H1 (cell line): ENCODE data around the gene SNTG2. TPM values are rescaled to one million over a fixed set of nuclear protein-coding genes. Genes with fewer than 3 reads are reported as not detected.

Experiments used
- CHD7 ChIP-seq: fragments of 300-600 bp; sonication (generic); IDR thresholded peaks from 2 replicates; pipeline ENCODE4 v1.7.1; 2012; ENCODE audit warnings: low read length, moderate library complexity, mild to moderate bottlenecking, inconsistent platforms; ENCODE audit not compliant: insufficient replicate concordance
- JUN ChIP-seq: IDR thresholded peaks from 2 replicates; pipeline ENCODE4 v1.6.1; 2011; ENCODE audit warnings: low read depth, mild to moderate bottlenecking, improper control_type of control experiment, low read length
- SIX5 ChIP-seq: IDR thresholded peaks from 2 replicates; pipeline ENCODE4 v1.6.1; 2011; ENCODE audit warnings: mild to moderate bottlenecking, low read depth, low read length
- SP2 ChIP-seq: IDR thresholded peaks from 2 replicates; pipeline ENCODE4 v1.6.1; 2012; ENCODE audit warnings: mild to moderate bottlenecking, low read length, inconsistent platforms
- polyA plus RNA-seq, 7 experiments: library from polyadenylated mRNA; depleted of rRNA in 3 of 7; stranded (reverse) in 5 of 7; unstranded in 2 of 7; fragments of >200 nt in 5 of 7; fragments of 200-250 nt in 2 of 7; gene quantifications; 1 replicate in 5 of 7; 2 replicates in 1 of 7; 4 replicates in 1 of 7; pipeline versions ENCODE4 v1.2.1 to v1.2.3, GENCODE V29; 2011 to 2013; ENCODE audit warnings: missing spikeins in 2 of 7, mixed read lengths in 2 of 7
- total RNA-seq: library from RNA; stranded (reverse); fragmentation: NEBNext Ultra II Directional; extraction: Animal tissue kit (Norgen Biotek cat#: 25700); gene quantifications from 2 replicates; pipeline ENCODE4 v1.2.1, GENCODE V29; 2021

The SNTG2 gene
- total and polyA plus RNA-seq, 2 of the 8 experiments (the other 6 are each of a cell fraction or from before 2014, with no cell fraction given): 6.6 to 18.1 TPM

DNA sequence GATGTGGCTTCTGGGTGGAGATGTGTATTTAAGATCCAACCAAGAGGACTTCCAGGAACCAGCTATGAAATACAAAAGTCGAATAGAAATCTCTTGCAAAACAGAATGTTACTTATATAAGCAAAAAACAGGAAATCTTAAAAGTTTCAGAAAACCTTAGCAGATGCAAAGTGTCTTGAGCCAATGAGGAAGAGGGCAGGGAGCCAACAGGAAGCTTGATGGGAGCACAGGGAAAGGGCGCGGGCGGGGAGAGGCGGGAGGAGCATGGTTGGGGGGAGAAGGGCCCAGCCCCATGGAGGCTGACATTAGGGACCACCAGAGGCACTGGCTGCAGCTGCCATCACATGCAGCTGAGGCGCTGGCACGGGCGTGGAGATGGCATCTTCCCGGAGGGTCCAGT lies 203.3 kb downstream of the SNTG2 start (continued):
- no peak for TF ChIP-seq CHD7
- TF ChIP-seq SP2: no peak
- TF ChIP-seq SIX5: no peak
- TF ChIP-seq JUN: no peak
- TF ChIP-seq, all 59 proteins: peak for 0
